Suprapubic skin (tissue), 4 donors: ENCODE results near the gene RBMS3. TPM values are rescaled to one million over a fixed set of nuclear protein-coding genes. Genes with fewer than 3 reads are reported as not detected.

Experiments
- DNase-seq, 2 donors: peaks; one replicate each; pipeline ENCODE4 v3.0.0-alpha.2; 2019; ENCODE audit warnings: low spot score in 2 of 2
- H3K27ac ChIP-seq: fragments of 200-600 bp; sonication (generic); one replicate; pipeline ENCODE4 v1.5.1; 2019
- H3K27me3 ChIP-seq: fragments of 200-600 bp; sonication (generic); one replicate; pipeline ENCODE4 v1.5.1; 2019
- H3K36me3 ChIP-seq: fragments of 200-600 bp; sonication (generic); one replicate; pipeline ENCODE4 v1.5.1; 2019
- H3K4me1 ChIP-seq: fragments of 200-600 bp; sonication (generic); one replicate; pipeline ENCODE4 v1.5.1; 2019
- H3K4me3 ChIP-seq: fragments of 200-600 bp; sonication (generic); one replicate; pipeline ENCODE4 v1.5.1; 2019; ENCODE audit warnings: mild to moderate bottlenecking
- H3K9me3 ChIP-seq: fragments of 200-600 bp; sonication (generic); one replicate; pipeline ENCODE4 v1.5.1; 2019
- EP300 ChIP-seq: sonication (generic); formaldehyde crosslinking; IDR thresholded peaks from one replicate; pipeline ENCODE4 v1.6.1; 2017; ENCODE audit warnings: antibody characterized with exemption
- POLR2A ChIP-seq, 2 donors: fragments of 450-650 bp; IDR thresholded peaks; one replicate each; pipeline ENCODE4 v1.6.1; 2017; ENCODE audit warnings: antibody characterized with exemption in 2 of 2, mild to moderate bottlenecking in 2 of 2, moderate library complexity in 2 of 2
- POLR2AphosphoS5 ChIP-seq, 3 donors: sonication (generic); formaldehyde crosslinking; IDR thresholded peaks; one replicate each; pipeline ENCODE4 v1.6.1; 2017; ENCODE audit warnings: antibody characterized with exemption in 3 of 3
- whole genome bisulfite sequencing: methylation state at CpG from one replicate; pipeline ENCODE4 v1.1.5; 2018; 5-methylcytosine and 5-hydroxymethylcytosine counted together
- total RNA-seq, 4 donors: library from RNA; depleted of rRNA; stranded (reverse); fragments of >200 nt; gene quantifications; one replicate each; pipeline ENCODE4 v1.1.0, GENCODE V29; 2016
- TF ChIP-seq, protein P1 (sequence below), 2 donors: fragments of 200-600 bp in 1 of 2; fragments of 450-650 bp in 1 of 2; sonication (generic) in 1 of 2; IDR thresholded peaks; one replicate each; pipeline ENCODE4 v1.5.1; 2016 to 2019; ENCODE audit warnings: antibody characterized with exemption in 2 of 2, mild to moderate bottlenecking in 1 of 2, moderate library complexity in 1 of 2

The RBMS3 gene
- total RNA-seq, 4 donors from 2014 or later, result 7.7 to 23.4 (median 11.9) TPM

DNA sequence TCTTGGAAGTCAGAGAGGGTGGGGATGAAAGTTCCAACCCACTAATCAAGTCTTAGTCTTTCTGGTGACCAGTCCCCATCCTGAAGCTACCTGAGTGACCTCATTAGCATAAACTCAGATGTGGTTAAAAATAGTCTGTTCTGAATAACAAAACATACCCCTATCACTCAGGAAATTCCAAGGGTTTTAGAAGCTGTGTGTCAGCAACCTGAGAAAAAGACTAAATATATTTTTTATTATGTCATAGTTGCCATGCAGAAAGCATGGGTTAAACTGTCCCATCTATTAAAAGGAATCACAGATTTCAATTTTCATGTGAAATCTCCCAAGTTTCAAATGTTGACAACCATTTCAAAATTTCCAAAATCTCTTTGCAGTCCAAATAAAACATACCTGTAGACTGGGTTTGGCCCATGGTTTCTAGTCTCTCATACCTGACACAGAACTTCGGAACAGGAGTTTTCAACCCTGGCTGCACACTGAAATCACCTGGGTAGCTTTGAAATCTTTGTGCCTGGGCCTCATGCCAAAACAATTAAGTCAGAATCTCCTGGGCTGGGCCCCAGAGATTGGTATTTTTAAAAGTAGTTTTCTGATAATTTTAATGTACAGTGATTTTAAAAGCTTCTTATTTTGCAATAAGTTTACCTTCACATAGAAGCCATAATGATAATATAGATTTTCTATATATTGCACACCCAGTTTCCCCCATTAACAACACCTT, 476.3 kb downstream of the RBMS3 start:
- no peaks in the 10 kb centered on the region for H3K9me3 ChIP-seq
- DNase-seq, result no peak
- H3K36me3 ChIP-seq, result no peaks in the 10 kb centered on the region
- TF ChIP-seq POLR2A (IDR thresholded peaks at IDR 0.05) (no peak), POLR2AphosphoS5 (IDR thresholded peaks at IDR 0.05) (no peak), EP300 (no peak)
- TF ChIP-seq, protein P1, sequence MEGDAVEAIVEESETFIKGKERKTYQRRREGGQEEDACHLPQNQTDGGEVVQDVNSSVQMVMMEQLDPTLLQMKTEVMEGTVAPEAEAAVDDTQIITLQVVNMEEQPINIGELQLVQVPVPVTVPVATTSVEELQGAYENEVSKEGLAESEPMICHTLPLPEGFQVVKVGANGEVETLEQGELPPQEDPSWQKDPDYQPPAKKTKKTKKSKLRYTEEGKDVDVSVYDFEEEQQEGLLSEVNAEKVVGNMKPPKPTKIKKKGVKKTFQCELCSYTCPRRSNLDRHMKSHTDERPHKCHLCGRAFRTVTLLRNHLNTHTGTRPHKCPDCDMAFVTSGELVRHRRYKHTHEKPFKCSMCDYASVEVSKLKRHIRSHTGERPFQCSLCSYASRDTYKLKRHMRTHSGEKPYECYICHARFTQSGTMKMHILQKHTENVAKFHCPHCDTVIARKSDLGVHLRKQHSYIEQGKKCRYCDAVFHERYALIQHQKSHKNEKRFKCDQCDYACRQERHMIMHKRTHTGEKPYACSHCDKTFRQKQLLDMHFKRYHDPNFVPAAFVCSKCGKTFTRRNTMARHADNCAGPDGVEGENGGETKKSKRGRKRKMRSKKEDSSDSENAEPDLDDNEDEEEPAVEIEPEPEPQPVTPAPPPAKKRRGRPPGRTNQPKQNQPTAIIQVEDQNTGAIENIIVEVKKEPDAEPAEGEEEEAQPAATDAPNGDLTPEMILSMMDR (IDR thresholded peaks at IDR 0.05), result no peak
- no peak overlapping the region for H3K27ac ChIP-seq
- H3K27me3 ChIP-seq, result no peaks in the 10 kb centered on the region
- peaks cover 30% of the 10 kb centered on the region for H3K4me1 ChIP-seq
- no peak overlapping the region for H3K4me3 ChIP-seq
- WGBS, result 52% methylated on average over 1 of the region's 1 CpG

DNA sequence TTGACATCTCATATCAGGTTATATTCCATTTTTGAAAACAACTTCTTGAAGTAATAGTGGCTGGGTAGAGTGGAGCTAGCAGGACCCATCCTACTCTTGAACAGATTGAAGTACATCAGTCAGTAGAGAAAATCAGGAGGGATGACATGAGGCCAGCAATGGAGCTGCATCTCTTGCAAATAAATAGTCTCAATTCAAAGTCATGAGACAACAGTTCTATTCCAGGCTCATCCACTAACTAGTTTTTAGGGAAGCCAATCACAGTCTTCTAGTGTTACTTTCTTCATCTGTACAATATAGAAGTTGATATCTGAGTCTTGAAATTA, 477.2 kb downstream of the RBMS3 start:
- Histone ChIP-seq H3K27ac (peak overlapping the region; percentile 77), H3K9me3 (no peaks in the 10 kb centered on the region), H3K27me3 (no peaks in the 10 kb centered on the region), H3K36me3 (no peaks in the 10 kb centered on the region), H3K4me1 (peaks cover 30% of the 10 kb centered on the region), H3K4me3 (no peak overlapping the region)
- no peak for DNase-seq
- TF ChIP-seq, protein P1 (IDR thresholded peaks at IDR 0.05), result no peak
- TF ChIP-seq POLR2A (IDR thresholded peaks at IDR 0.05), result no peak
- TF ChIP-seq EP300, result no peak
- no peak for TF ChIP-seq POLR2AphosphoS5 (IDR thresholded peaks at IDR 0.05)

DNA sequence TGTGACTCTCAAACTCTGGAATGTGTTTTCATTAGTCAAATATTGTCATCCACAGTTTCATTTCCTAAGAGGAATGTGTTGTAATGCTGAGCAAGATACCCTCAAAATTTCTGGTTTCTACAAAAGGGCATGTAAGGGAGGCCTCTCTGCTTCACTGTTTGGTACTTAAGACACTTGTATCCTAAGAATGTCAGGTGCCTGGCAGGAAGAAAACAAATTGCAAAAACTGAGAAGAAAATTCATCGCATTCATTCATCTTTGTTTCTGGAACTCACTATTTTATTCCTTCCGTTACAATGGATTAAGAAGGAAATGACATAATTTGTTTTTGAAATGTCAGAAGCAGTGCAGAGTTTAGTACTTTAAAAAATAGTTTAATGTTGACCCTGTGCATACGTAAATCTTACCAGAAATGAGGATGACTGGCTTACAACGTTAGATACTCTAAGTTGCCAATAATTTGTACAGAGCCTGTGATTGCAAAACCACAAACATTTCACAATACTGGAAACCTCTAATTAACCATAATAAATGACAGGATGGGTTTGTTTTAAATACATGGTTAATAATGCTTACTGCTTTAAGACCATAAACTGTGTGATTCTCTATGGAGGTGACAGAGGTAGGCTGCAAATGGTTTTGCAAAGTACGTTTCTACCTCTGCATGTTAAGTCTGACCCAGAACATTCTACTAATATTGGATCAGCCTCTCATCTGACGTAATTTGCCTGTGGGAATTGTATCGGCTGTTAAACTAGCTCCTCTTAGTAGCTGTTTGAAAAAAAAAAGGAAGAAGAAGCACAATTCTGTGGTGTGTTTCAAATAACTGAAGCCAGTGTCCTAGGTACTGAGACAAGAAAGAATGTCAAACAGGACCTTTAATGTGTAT, 477.8 kb downstream of the RBMS3 start:
- TF ChIP-seq POLR2A (IDR thresholded peaks at IDR 0.05) (no peak), POLR2AphosphoS5 (IDR thresholded peaks at IDR 0.05) (peak in 2 of 3 donors; percentile 30 to 77), EP300 (no peak)
- TF ChIP-seq, protein P1 (IDR thresholded peaks at IDR 0.05), result no peak
- DNase-seq, result no peak

DNA sequence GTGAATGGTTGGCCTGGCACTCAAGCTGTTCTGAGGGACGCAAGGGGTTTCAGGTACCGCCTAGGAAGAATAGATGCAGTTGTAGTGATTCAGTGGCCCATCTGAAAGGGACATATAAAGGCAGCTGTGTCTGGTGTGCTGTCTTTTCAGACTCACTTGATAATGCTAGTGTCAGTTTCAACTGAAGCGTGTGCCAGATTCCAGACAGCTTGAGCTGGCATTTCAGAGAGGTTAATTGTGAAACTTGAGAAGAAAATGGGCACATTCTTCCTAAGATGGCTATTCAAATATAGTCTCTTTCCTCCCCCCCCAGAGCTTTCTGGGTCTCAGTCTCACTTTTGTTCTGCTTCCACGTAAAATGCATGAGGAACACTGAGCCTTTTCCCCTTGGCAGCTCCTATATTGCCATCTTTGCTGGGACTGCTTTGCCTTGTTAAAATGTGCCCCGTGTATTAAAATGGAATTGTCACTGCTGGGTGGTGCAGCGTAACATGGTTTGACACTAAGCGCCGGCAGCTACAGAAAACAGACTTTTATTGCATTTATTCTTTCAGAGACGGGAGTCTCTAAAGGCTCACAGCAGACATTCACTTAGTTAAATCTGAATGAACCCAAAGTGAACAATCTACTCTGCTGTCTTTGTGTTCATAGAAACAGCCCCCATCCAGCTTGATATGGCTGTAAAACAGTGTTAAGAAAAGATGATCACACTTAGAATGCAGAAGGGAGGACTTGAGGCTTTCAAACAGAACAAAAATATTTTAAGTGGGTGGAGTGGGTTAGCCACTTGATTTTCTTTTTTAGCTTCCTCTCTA, 478.7 kb downstream of the RBMS3 start:
- H3K36me3 ChIP-seq, result no peaks in the 10 kb centered on the region
- peak overlapping the region; percentile 77 for H3K27ac ChIP-seq
- WGBS, result 72% methylated on average over 9 of the region's 9 CpGs
- no peaks in the 10 kb centered on the region for H3K9me3 ChIP-seq
- peaks cover 36% of the 10 kb centered on the region for H3K4me1 ChIP-seq
- TF ChIP-seq, protein P1 (IDR thresholded peaks at IDR 0.05), result no peak
- no peak for TF ChIP-seq POLR2A (IDR thresholded peaks at IDR 0.05)
- no peak for TF ChIP-seq EP300
- no peak for TF ChIP-seq POLR2AphosphoS5 (IDR thresholded peaks at IDR 0.05)
- H3K4me3 ChIP-seq, result no peak overlapping the region
- H3K27me3 ChIP-seq, result no peaks in the 10 kb centered on the region
- no peak for DNase-seq

More for the DNA sequence above, 477.8 kb downstream of the RBMS3 start:
- Histone ChIP-seq H3K4me1 (peaks cover 30% of the 10 kb centered on the region), H3K4me3 (no peak overlapping the region), H3K27me3 (no peaks in the 10 kb centered on the region), H3K9me3 (no peaks in the 10 kb centered on the region), H3K27ac (peak overlapping the region; percentile 77), H3K36me3 (no peaks in the 10 kb centered on the region)
- 30% methylated on average over 7 of the region's 7 CpGs for WGBS
